Natural killer cell (primary cell): Measurements from ENCODE around the gene LIME1. TPM values are rescaled to one million over a fixed set of nuclear protein-coding genes. Genes with fewer than 3 reads are reported as not detected.

Experiments
- ATAC-seq, 3 donors: fragments of 150-1000 bp in 2 of 3; fragments of 200-7000 bp in 1 of 3; cut with Tn5 transposase; 1 replicate in 1 of 3; 2 replicates in 2 of 3; pipeline ENCODE4 v1.10.0; 2021; ENCODE audit warnings: mild to moderate bottlenecking in 2 of 3, moderate library complexity in 2 of 3
- DNase-seq, 2 donors: peaks; one replicate each; pipeline versions ENCODE4 v3.0.0 to v3.0.0-alpha.2; 2013 to 2021; ENCODE audit warnings: mixed read lengths in 1 of 2
- H3K27ac ChIP-seq: one replicate; pipeline ENCODE4 v1.5.1; 2013; ENCODE audit warnings: mild to moderate bottlenecking, low read length
- H3K27me3 ChIP-seq: one replicate; pipeline ENCODE4 v1.6.1; 2013; ENCODE audit warnings: low read length; ENCODE audit not compliant: control insufficient read depth, insufficient read depth
- H3K36me3 ChIP-seq: one replicate; pipeline ENCODE4 v1.6.1; 2013; ENCODE audit warnings: low read length; ENCODE audit not compliant: control insufficient read depth, insufficient read depth
- H3K4me1 ChIP-seq: one replicate; pipeline ENCODE4 v1.6.1; 2013; ENCODE audit warnings: low read length; ENCODE audit not compliant: control insufficient read depth, insufficient read depth
- H3K4me3 ChIP-seq: one replicate; pipeline ENCODE4 v1.5.1; 2013; ENCODE audit warnings: low read length
- H3K9me3 ChIP-seq: one replicate; pipeline ENCODE4 v1.6.1; 2013; ENCODE audit warnings: low read length; ENCODE audit not compliant: control insufficient read depth, insufficient read depth
- H3K27ac Mint-ChIP-seq, 2 donors: one replicate each; pipeline ENCODE4 v1.8.0; 2022; ENCODE audit warnings: mild to moderate bottlenecking in 2 of 2, mixed read lengths in 2 of 2, moderate library complexity in 1 of 2
- H3K27me3 Mint-ChIP-seq, 2 donors: one replicate each; pipeline ENCODE4 v1.8.0; 2022; ENCODE audit warnings: low read depth in 2 of 2, mixed read lengths in 2 of 2
- H3K36me3 Mint-ChIP-seq: one replicate; pipeline ENCODE4 v1.8.0; 2022; ENCODE audit warnings: mixed read lengths
- H3K4me1 Mint-ChIP-seq, 2 donors: one replicate each; pipeline ENCODE4 v1.8.0; 2022; ENCODE audit warnings: mixed read lengths in 2 of 2
- H3K4me3 Mint-ChIP-seq: one replicate; pipeline ENCODE4 v1.8.0; 2022; ENCODE audit warnings: mild to moderate bottlenecking, moderate library complexity, mixed read lengths
- H3K9me3 Mint-ChIP-seq, 2 donors: one replicate each; pipeline ENCODE4 v1.8.0; 2022; ENCODE audit warnings: mixed read lengths in 2 of 2
- WGBS: methylation state at CpG from one replicate; pipeline ENCODE4 v1.1.7; 2013; ENCODE audit warnings: missing lambda C conversion rate; ENCODE audit not compliant: insufficient coverage; 5-methylcytosine and 5-hydroxymethylcytosine counted together
- intact Hi-C: fragments of 100-400 bp; cut with micrococcal nuclease; formaldehyde crosslinking; loops from one replicate; pipeline ENCODE4 v1.14.2; 2022
- total RNA-seq, 4 donors: library from RNA; stranded (reverse); fragments of 120-200 nt in 1 of 4; gene quantifications; one replicate each; pipeline versions ENCODE4 v1.2.3 to v1.2.4, GENCODE V29; 2013 to 2022
- TF ChIP-seq, protein P1 (sequence below): fragments of 200-600 bp; IDR thresholded peaks from one replicate; pipeline ENCODE4 v1.8.0; 2022; ENCODE audit warnings: antibody characterized with exemption

LIME1 gene
- total RNA-seq, 3 donors from 2014 or later (not counting 1 experiment from before 2014, with no cell fraction given), result 86.5 to 94.4 (median 91.7) TPM

DNA sequence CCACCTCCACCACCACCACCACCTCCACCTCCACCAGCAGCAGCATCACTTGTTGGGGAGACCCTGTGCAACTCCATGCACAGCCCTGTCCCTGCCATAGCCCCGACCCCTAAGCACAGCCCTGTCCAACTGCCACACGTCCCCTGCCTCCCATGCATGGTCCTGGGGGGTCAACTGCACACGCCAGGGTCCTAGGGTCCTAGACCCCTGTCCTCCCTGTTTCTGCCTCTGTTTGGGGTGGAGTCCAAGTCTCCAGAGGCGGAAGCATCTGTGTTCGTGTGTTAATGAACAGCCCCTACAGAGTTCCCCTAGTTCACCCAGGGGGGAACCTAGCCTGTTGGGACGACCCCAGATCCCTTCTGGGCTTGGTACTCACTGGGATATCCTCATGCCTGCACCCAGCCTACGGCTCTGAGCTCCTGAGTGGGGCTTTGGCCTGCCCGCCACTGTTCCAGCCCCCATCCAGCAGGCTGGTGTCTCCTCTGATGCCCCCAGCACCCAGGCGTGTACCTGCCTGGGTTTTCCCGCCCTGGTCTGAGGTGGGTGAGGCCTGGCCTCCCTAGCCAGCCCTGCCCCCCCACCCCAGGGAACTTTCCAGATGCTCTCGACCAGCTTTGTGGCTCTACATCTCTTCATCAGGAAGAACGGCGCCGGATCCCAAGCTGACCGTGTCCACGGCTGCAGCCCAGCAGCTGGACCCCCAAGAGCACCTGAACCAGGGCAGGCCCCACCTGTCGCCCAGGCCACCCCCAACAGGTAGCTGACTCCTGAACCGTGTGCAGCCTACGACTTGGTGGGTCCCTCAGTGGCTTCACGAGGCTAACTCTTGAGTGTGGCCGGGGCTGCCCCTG, 42.5 kb upstream of the LIME1 start:
- Mint-ChIP-seq H3K36me3 (no peaks in the 10 kb centered on the region), H3K4me1 (peaks cover 0 to 27% of the 10 kb centered on the region in 2 donors), H3K27ac (peak overlapping the region; percentile 87 to 90), H3K27me3 (no peaks in the 10 kb centered on the region), H3K9me3 (no peaks in the 10 kb centered on the region), H3K4me3 (peak overlapping the region; percentile 74)
- intact Hi-C loops, result no loop called here
- H3K27me3 ChIP-seq, result no peaks in the 10 kb centered on the region
- H3K4me1 ChIP-seq, result peaks cover 34% of the 10 kb centered on the region
- H3K9me3 ChIP-seq, result no peaks in the 10 kb centered on the region
- H3K36me3 ChIP-seq, result peaks cover 5% of the 10 kb centered on the region
- TF ChIP-seq, protein P1, sequence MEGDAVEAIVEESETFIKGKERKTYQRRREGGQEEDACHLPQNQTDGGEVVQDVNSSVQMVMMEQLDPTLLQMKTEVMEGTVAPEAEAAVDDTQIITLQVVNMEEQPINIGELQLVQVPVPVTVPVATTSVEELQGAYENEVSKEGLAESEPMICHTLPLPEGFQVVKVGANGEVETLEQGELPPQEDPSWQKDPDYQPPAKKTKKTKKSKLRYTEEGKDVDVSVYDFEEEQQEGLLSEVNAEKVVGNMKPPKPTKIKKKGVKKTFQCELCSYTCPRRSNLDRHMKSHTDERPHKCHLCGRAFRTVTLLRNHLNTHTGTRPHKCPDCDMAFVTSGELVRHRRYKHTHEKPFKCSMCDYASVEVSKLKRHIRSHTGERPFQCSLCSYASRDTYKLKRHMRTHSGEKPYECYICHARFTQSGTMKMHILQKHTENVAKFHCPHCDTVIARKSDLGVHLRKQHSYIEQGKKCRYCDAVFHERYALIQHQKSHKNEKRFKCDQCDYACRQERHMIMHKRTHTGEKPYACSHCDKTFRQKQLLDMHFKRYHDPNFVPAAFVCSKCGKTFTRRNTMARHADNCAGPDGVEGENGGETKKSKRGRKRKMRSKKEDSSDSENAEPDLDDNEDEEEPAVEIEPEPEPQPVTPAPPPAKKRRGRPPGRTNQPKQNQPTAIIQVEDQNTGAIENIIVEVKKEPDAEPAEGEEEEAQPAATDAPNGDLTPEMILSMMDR, result no peak
- ATAC-seq (no peak), DNase-seq (no peak)
- H3K27ac ChIP-seq, result no peak overlapping the region
- WGBS, result 95% methylated on average over 21 of the region's 21 CpGs
- no peak overlapping the region for H3K4me3 ChIP-seq

DNA sequence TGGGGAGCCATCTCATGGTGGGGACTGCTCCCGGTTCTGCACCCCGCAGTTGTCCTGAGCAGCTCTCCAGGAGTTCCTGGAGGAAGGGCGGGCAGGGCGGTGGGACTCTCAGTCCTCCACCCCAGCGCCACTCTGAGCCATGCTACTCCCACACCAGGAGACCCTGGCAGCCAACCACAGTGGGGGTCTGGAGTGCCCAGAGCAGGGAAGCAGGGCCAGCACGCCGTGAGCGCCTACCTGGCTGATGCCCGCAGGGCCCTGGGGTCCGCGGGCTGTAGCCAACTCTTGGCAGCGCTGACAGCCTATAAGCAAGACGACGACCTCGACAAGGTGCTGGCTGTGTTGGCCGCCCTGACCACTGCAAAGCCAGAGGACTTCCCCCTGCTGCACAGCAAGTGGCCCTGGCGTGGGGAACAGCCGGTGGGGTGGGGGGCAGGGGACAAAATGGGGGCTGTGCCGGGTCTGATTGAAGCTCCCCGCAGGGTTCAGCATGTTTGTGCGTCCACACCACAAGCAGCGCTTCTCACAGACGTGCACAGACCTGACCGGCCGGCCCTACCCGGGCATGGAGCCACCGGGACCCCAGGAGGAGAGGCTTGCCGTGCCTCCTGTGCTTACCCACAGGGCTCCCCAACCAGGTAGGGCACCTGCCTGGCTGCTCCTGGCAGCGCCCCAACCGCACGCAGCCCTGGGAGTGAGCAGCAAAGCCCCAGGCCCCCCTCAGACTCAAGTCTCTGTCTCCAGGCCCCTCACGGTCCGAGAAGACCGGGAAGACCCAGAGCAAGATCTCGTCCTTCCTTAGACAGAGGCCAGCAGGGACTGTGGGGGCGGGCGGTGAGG, 41.7 kb upstream of the LIME1 start:
- no peak for DNase-seq
- peaks cover 34% of the 10 kb centered on the region for H3K4me1 ChIP-seq

DNA sequence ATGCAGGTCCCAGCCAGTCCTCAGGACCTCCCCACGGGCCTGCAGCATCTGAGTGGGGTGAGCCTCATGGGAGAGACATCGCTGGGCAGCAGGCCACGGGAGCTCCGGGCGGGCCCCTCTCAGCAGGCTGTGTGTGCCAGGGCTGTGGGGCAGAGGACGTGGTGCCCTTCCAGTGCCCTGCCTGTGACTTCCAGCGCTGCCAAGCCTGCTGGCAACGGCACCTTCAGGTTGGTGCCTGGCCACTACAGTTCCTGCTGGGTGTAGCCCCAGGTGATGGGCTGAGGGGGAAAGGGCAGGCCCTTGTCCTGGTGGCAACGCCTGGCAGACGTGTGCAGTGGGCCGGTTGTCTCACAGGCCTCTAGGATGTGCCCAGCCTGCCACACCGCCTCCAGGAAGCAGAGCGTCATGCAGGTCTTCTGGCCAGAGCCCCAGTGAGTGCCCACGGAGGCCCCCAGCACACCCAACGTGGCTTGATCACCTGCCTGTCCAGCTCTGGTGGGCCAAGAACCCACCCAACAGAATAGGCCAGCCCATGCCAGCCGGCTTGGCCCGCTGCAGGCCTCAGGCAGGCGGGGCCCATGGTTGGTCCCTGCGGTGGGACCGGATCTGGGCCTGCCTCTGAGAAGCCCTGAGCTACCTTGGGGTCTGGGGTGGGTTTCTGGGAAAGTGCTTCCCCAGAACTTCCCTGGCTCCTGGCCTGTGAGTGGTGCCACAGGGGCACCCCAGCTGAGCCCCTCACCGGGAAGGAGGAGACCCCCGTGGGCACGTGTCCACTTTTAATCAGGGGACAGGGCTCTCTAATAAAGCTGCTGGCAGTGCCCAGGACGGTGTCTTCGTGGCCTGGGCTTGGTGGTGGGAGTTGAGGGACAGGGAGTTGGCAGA, 40.8 kb upstream of the LIME1 start:
- Histone ChIP-seq H3K27me3 (no peaks in the 10 kb centered on the region), H3K4me3 (no peak overlapping the region), H3K27ac (no peak overlapping the region), H3K4me1 (peaks cover 34% of the 10 kb centered on the region), H3K36me3 (peaks cover 5% of the 10 kb centered on the region), H3K9me3 (no peaks in the 10 kb centered on the region)
- DNase-seq (no peak), ATAC-seq (no peak)
- no peaks in the 10 kb centered on the region for H3K27me3 Mint-ChIP-seq
- peaks cover 0 to 27% of the 10 kb centered on the region in 2 donors for H3K4me1 Mint-ChIP-seq
- H3K27ac Mint-ChIP-seq, result no peak overlapping the region
- TF ChIP-seq, protein P1, result no peak
- 84% methylated on average over 25 of the region's 25 CpGs for WGBS
- no peaks in the 10 kb centered on the region for H3K36me3 Mint-ChIP-seq
- intact Hi-C loops, result no loop called here
- no peak overlapping the region for H3K4me3 Mint-ChIP-seq
- no peaks in the 10 kb centered on the region for H3K9me3 Mint-ChIP-seq

More for the DNA sequence above, 41.7 kb upstream of the LIME1 start:
- H3K27ac Mint-ChIP-seq, result peak overlapping the region in 1 of 2 donors; percentile 87
- WGBS, result 98% methylated on average over 37 of the region's 37 CpGs
- no peaks in the 10 kb centered on the region for H3K9me3 Mint-ChIP-seq
- peaks cover 0 to 27% of the 10 kb centered on the region in 2 donors for H3K4me1 Mint-ChIP-seq
- Histone ChIP-seq H3K27ac (no peak overlapping the region), H3K9me3 (no peaks in the 10 kb centered on the region), H3K4me3 (no peak overlapping the region), H3K36me3 (peaks cover 5% of the 10 kb centered on the region), H3K27me3 (no peaks in the 10 kb centered on the region)
- no peak for ATAC-seq
- no peaks in the 10 kb centered on the region for H3K27me3 Mint-ChIP-seq
- TF ChIP-seq, protein P1, result no peak
- intact Hi-C loops, result no loop called here
- no peaks in the 10 kb centered on the region for H3K36me3 Mint-ChIP-seq
- H3K4me3 Mint-ChIP-seq, result no peak overlapping the region
